IMR-90 (cell line): ENCODE results near the gene FNBP1L. TPM values are rescaled to one million over a fixed set of nuclear protein-coding genes. Genes with fewer than 3 reads are reported as not detected.
"Not testable (repeated sequence)": the region's sequence is repeated elsewhere in the genome, so short reads cannot be mapped to it uniquely, and the experiment has no call there.

Experiments used
- ATAC-seq: fragments of 200-7000 bp; cut with Tn5 transposase; 2 replicates; pipeline ENCODE4 v1.9.1; 2020; ENCODE audit warnings: low read depth, mild to moderate bottlenecking, moderate library complexity
- BruUV-seq: library from RNA; stranded (reverse); fragments of 400-500 nt; replicated peaks from 2 replicates; lab custom pipeline; 2021; lab: Mats Ljungman, UMichigan
- CTCF ChIA-PET: fragments of 300-600 bp; formaldehyde crosslinking; extraction: SDS; loops from one replicate; lab custom pipeline; 2021; ENCODE audit warnings: antibody characterized with exemption; lab: Yijun Ruan, JAX
- POLR2A ChIA-PET: fragments of 300-600 bp; sonication (Branson Sonifier 250); formaldehyde crosslinking; loops from one replicate; lab custom pipeline; 2022; ENCODE audit warnings: antibody characterized with exemption; ENCODE audit not compliant: unreplicated experiment; lab: Charles Lee
- DNase-seq: peaks from one replicate; pipeline ENCODE4 v3.0.0; 2013
- H2AFZ ChIP-seq: replicated peaks from 2 replicates; pipeline ENCODE3; 2013; ENCODE audit warnings: low read length, mild to moderate bottlenecking; ENCODE audit not compliant: poor library complexity
- H2AK5ac ChIP-seq: 2 replicates; pipeline ENCODE4 v1.6.1; 2013; ENCODE audit warnings: low read depth, low read length, inconsistent platforms
- H2AK9ac ChIP-seq: replicated peaks from 2 replicates; pipeline ENCODE3; 2013; ENCODE audit warnings: mild to moderate bottlenecking, low read depth, low read length, moderate library complexity; ENCODE audit not compliant: poor library complexity
- H2BK120ac ChIP-seq: 2 replicates; pipeline ENCODE4 v1.6.1; 2013; ENCODE audit warnings: low read depth, low read length, inconsistent platforms
- H2BK15ac ChIP-seq: 3 replicates; pipeline ENCODE4 v1.6.1; 2013; ENCODE audit warnings: low read depth, low read length, inconsistent platforms
- H2BK20ac ChIP-seq: 2 replicates; pipeline ENCODE4 v1.6.1; 2013; ENCODE audit warnings: low read depth, mild to moderate bottlenecking, inconsistent platforms, low read length, moderate library complexity
- H2BK5ac ChIP-seq: 2 replicates; pipeline ENCODE4 v1.6.1; 2013; ENCODE audit warnings: mild to moderate bottlenecking, low read depth, low read length, inconsistent platforms; ENCODE audit not compliant: poor library complexity, severe bottlenecking
- H3K14ac ChIP-seq: replicated peaks from 2 replicates; pipeline ENCODE4 v1.6.1; 2013; ENCODE audit warnings: low read depth, low read length, inconsistent platforms
- H3K18ac ChIP-seq: 2 replicates; pipeline ENCODE4 v1.6.1; 2013; ENCODE audit warnings: low read depth, low read length, control low read depth
- H3K23ac ChIP-seq: 2 replicates; pipeline ENCODE4 v1.6.1; 2013; ENCODE audit warnings: low read depth, low read length, inconsistent platforms
- H3K27ac ChIP-seq: 2 replicates; pipeline ENCODE4 v1.5.1; 2013; ENCODE audit warnings: mild to moderate bottlenecking, control low read depth, low read length; ENCODE audit not compliant: insufficient read depth
- H3K27me3 ChIP-seq: 2 replicates; pipeline ENCODE4 v1.6.1; 2013; ENCODE audit warnings: low read length; ENCODE audit not compliant: control insufficient read depth, insufficient read depth
- H3K36me3 ChIP-seq: 2 replicates; pipeline ENCODE4 v1.6.1; 2013; ENCODE audit warnings: low read length, mixed read lengths; ENCODE audit not compliant: control insufficient read depth, insufficient read depth
- H3K4ac ChIP-seq: 2 replicates; pipeline ENCODE4 v1.6.1; 2013; ENCODE audit warnings: low read depth, low read length, inconsistent platforms
- H3K4me1 ChIP-seq: 2 replicates; pipeline ENCODE4 v1.6.1; 2013; ENCODE audit warnings: low read length, mixed read lengths; ENCODE audit not compliant: control insufficient read depth, insufficient read depth
- H3K4me2 ChIP-seq: 2 replicates; pipeline ENCODE4 v1.6.1; 2013; ENCODE audit warnings: low read depth, mild to moderate bottlenecking, control low read depth, low read length, moderate library complexity
- H3K4me3 ChIP-seq: 2 replicates; pipeline ENCODE4 v1.5.1; 2013; ENCODE audit warnings: low read depth, mild to moderate bottlenecking, control low read depth, low read length, moderate library complexity; ENCODE audit not compliant: insufficient read depth
- H3K56ac ChIP-seq: 2 replicates; pipeline ENCODE4 v1.6.1; 2013; ENCODE audit warnings: low read length, inconsistent platforms; ENCODE audit not compliant: insufficient read depth; ENCODE audit errors: extremely low read depth
- H3K79me1 ChIP-seq, 2 experiments: 2 replicates each; pipeline ENCODE4 v1.6.1; 2013; ENCODE audit warnings: low read length in 2 of 2, inconsistent platforms in 1 of 2, low read depth in 1 of 2
- H3K9ac ChIP-seq: 2 replicates; pipeline ENCODE4 v1.6.1; 2013; ENCODE audit warnings: low read depth, low read length, control low read depth
- H3K9me1 ChIP-seq: 2 replicates; pipeline ENCODE4 v1.6.1; 2013; ENCODE audit warnings: low read length, inconsistent platforms; ENCODE audit not compliant: insufficient read depth
- H3K9me3 ChIP-seq: 2 replicates; pipeline ENCODE4 v1.6.1; 2013; ENCODE audit warnings: low read length; ENCODE audit not compliant: control insufficient read depth, insufficient read depth
- H4K20me1 ChIP-seq: 2 replicates; pipeline ENCODE4 v1.6.1; 2013; ENCODE audit warnings: low read length, inconsistent platforms; ENCODE audit not compliant: insufficient read depth
- H4K5ac ChIP-seq: 2 replicates; pipeline ENCODE4 v1.6.1; 2013; ENCODE audit warnings: mild to moderate bottlenecking, low read depth, low read length, control low read depth
- H4K8ac ChIP-seq, 2 experiments: 2 replicates each; pipeline ENCODE4 v1.6.1; 2013; ENCODE audit warnings: low read depth in 2 of 2, low read length in 2 of 2, control low read depth in 1 of 2, inconsistent platforms in 1 of 2
- H4K91ac ChIP-seq: 2 replicates; pipeline ENCODE4 v1.6.1; 2013; ENCODE audit warnings: low read depth, low read length, inconsistent platforms; ENCODE audit not compliant: insufficient read depth
- CHD1 ChIP-seq: IDR thresholded peaks from 2 replicates; pipeline ENCODE4 v1.6.1; 2012; ENCODE audit warnings: low read depth, low read length, improper control_type of control experiment
- MAFK ChIP-seq: IDR thresholded peaks from 2 replicates; pipeline ENCODE4 v1.6.1; 2012; ENCODE audit warnings: low read depth, low read length, improper control_type of control experiment
- MXI1 ChIP-seq: IDR thresholded peaks from 2 replicates; pipeline ENCODE4 v1.6.1; 2012; ENCODE audit warnings: low read depth, mild to moderate bottlenecking, low read length, moderate library complexity, borderline replicate concordance
- NFE2L2 ChIP-seq: fragments of 150-350 bp; IDR thresholded peaks from 2 replicates; pipeline ENCODE4 v1.6.1; 2016; ENCODE audit warnings: low read depth, mild to moderate bottlenecking, low read length
- SMC3 ChIP-seq: fragments of 150-350 bp; IDR thresholded peaks from 2 replicates; pipeline ENCODE4 v1.6.1; 2016; ENCODE audit warnings: low read depth, mild to moderate bottlenecking, antibody characterized with exemption, low read length, moderate library complexity
- WGBS, 2 experiments: methylation state at CpG; one replicate each; pipeline versions ENCODE4 v1.1.5 to v1.1.7; 2013; ENCODE audit warnings: missing lambda C conversion rate in 2 of 2; ENCODE audit not compliant: insufficient read length in 1 of 2; ENCODE audit errors: extremely low coverage in 2 of 2; 5-methylcytosine and 5-hydroxymethylcytosine counted together
- dilution Hi-C: fragments of 300-500 bp; cut with HindIII; formaldehyde crosslinking; loops from one replicate; pipeline ENCODE4 v1.14.3; 2018; ENCODE audit warnings: low sequenced_read_pairs; ENCODE audit not compliant: unreplicated experiment
- in situ Hi-C: fragments of 300-500 bp; cut with MboI; formaldehyde crosslinking; loops from 3 replicates; pipeline ENCODE4 v1.14.3; 2019; ENCODE audit warnings: low sequenced_read_pairs, inconsistent platforms, mixed read lengths
- intact Hi-C: fragments of 100-400 bp; cut with micrococcal nuclease; formaldehyde crosslinking; loops from 2 replicates; pipeline ENCODE4 v1.10.0; 2022
- polyA plus RNA-seq, 3 experiments: library from polyadenylated mRNA; depleted of rRNA; stranded (reverse); fragments of >200 nt; gene quantifications; 2 replicates each; pipeline ENCODE4 v1.2.3, GENCODE V29; 2012; ENCODE audit warnings: low replicate concordance in 1 of 3
- total RNA-seq: library from RNA; depleted of rRNA; stranded (reverse); fragments of >200 nt; gene quantifications from 2 replicates; pipeline ENCODE4 v1.2.3, GENCODE V29; 2012

The FNBP1L gene
- total and polyA plus RNA-seq, 2 of the 4 experiments (the other 2 are of a cell fraction) = 9.3 to 15.2 TPM

- Histone ChIP-seq H3K9me1 (peaks cover 38% of the 10 kb centered on the region), H3K27ac (no peak overlapping the region), H2AFZ (no peak overlapping the region), H4K5ac (no peak overlapping the region), H2BK5ac (no peak overlapping the region), H3K4me3 (no peak overlapping the region), H3K27me3 (no peaks in the 10 kb centered on the region), H3K4me1 (peaks cover 9% of the 10 kb centered on the region), H2AK9ac (peak overlapping the region; percentile 16), H3K9me3 (no peaks in the 10 kb centered on the region), H2BK120ac (no peak overlapping the region), H3K4ac (no peak overlapping the region), H3K79me1 (peaks cover 41 to 87% of the 10 kb centered on the region in 2 experiments), H3K9ac (no peak overlapping the region), H3K23ac (no peak overlapping the region), H4K20me1 (peaks cover 65% of the 10 kb centered on the region), H2BK20ac (no peak overlapping the region), H4K8ac (no peak overlapping the region), H3K4me2 (no peak overlapping the region), H4K91ac (no peak overlapping the region), H3K14ac (no peak overlapping the region), H3K56ac (no peak overlapping the region), H3K36me3 (peaks cover 39% of the 10 kb centered on the region), H2BK15ac (no peak overlapping the region), H3K18ac (no peak overlapping the region), H2AK5ac (no peak overlapping the region)
- WGBS, 2 experiments = 94% methylated on average over 16 of the region's 20 CpGs; no CpG with 5 or more reads in 1 of the 2 experiments
- ChIA-PET CTCF (no interaction called here), POLR2A (interaction anchor here (0.5 kb wide), 1 partner anchor 599 kb away, joined by 3 read pairs; no protein-coding TSS in a partner anchor)
- TF ChIP-seq CHD1 (no peak), SMC3 (no peak), MXI1 (no peak), MAFK (no peak), NFE2L2 (no peak)
- no TSS peak for BruUV-seq
- in situ Hi-C loops = no loop called here
- intact Hi-C loops = no loop called here
- DNase-seq = no peak
- no peak for ATAC-seq
- dilution Hi-C loops = no loop called here
Measured at GRCh38 chr1:93588955-93589354, 141.0 kb downstream of the FNBP1L start.

- H2BK20ac ChIP-seq, BruUV-seq, H3K9ac ChIP-seq, H3K27ac ChIP-seq, H3K18ac ChIP-seq, H4K5ac ChIP-seq, H3K9me3 ChIP-seq, H2BK5ac ChIP-seq, H2BK120ac ChIP-seq, H4K91ac ChIP-seq, H3K23ac ChIP-seq, H2AFZ ChIP-seq, H3K4ac ChIP-seq, H3K4me3 ChIP-seq, ATAC-seq, H4K8ac ChIP-seq, H3K56ac ChIP-seq, H2AK9ac ChIP-seq, H2BK15ac ChIP-seq, dilution Hi-C loops, H3K14ac ChIP-seq, H3K27me3 ChIP-seq, H2AK5ac ChIP-seq, POLR2A ChIA-PET, in situ Hi-C loops, CTCF ChIA-PET, DNase-seq, intact Hi-C loops, H3K4me2 ChIP-seq: not testable (repeated sequence)
- H4K20me1 ChIP-seq = peaks cover 75% of the 10 kb centered on the region
- peaks cover 47% of the 10 kb centered on the region for H3K9me1 ChIP-seq
- H3K36me3 ChIP-seq = peaks cover 37% of the 10 kb centered on the region
- H3K79me1 ChIP-seq = peaks cover 46 to 90% of the 10 kb centered on the region in 2 experiments
- no CpG with 5 or more reads among the region's 3 CpGs for WGBS, 2 experiments
- H3K4me1 ChIP-seq = peaks cover 16% of the 10 kb centered on the region
Measured at GRCh38 chr1:93591291-93591675, 143.4 kb downstream of the FNBP1L start.
